H1 (cell line): ENCODE measurements around the gene YPEL5. TPM values are rescaled to one million over a fixed set of nuclear protein-coding genes. Genes with fewer than 3 reads are reported as not detected.

ENCODE experiments used
- CTCF ChIA-PET: fragments of 300-600 bp; sonication (Branson Sonifier 250); formaldehyde crosslinking; loops from one replicate; lab custom pipeline; 2021; ENCODE audit not compliant: partially characterized antibody; lab: Charles Lee
- POLR2A ChIA-PET: fragments of 300-600 bp; sonication (Branson Sonifier 250); formaldehyde crosslinking; loops from one replicate; lab custom pipeline; 2021; ENCODE audit warnings: inconsistent platforms; ENCODE audit not compliant: partially characterized antibody; lab: Charles Lee
- DNase-seq, 2 experiments: peaks; one replicate each; pipeline versions ENCODE4 v3.0.0 to v3.0.0-alpha.2; 2010 to 2022; ENCODE audit warnings: low spot score in 2 of 2, low read depth in 1 of 2, mixed read lengths in 1 of 2
- FAIRE-seq: peaks from 2 replicates; lab custom pipeline; 2011; peaks lifted over from hg19 to GRCh38; lab: Jason Lieb, UNC
- H2AFZ ChIP-seq: 2 replicates; pipeline ENCODE4 v1.8.1; 2012; ENCODE audit warnings: low read length, inconsistent platforms
- H2AK5ac ChIP-seq: 2 replicates; pipeline ENCODE4 v1.6.1; 2013; ENCODE audit warnings: low read depth, low read length
- H2BK120ac ChIP-seq: replicated peaks from 2 replicates; pipeline ENCODE3; 2013; ENCODE audit warnings: low read depth, low read length, inconsistent platforms
- H2BK12ac ChIP-seq: 2 replicates; pipeline ENCODE4 v1.6.1; 2013; ENCODE audit warnings: low read depth, low read length
- H2BK15ac ChIP-seq: 2 replicates; pipeline ENCODE4 v1.6.1; 2013; ENCODE audit warnings: low read length
- H2BK20ac ChIP-seq: 2 replicates; pipeline ENCODE4 v1.6.1; 2013; ENCODE audit warnings: low read length
- H2BK5ac ChIP-seq: 2 replicates; pipeline ENCODE4 v1.6.1; 2013; ENCODE audit warnings: low read depth, low read length
- H3K14ac ChIP-seq: 2 replicates; pipeline ENCODE4 v1.6.1; 2013; ENCODE audit warnings: inconsistent platforms; ENCODE audit not compliant: insufficient read length
- H3K18ac ChIP-seq: 2 replicates; pipeline ENCODE4 v1.6.1; 2013; ENCODE audit warnings: low read length; ENCODE audit errors: extremely low read depth
- H3K23ac ChIP-seq: 2 replicates; pipeline ENCODE4 v1.6.1; 2013; ENCODE audit warnings: inconsistent platforms; ENCODE audit not compliant: insufficient read length
- H3K23me2 ChIP-seq: 2 replicates; pipeline ENCODE4 v1.6.1; 2013; ENCODE audit warnings: low read depth, low read length
- H3K27ac ChIP-seq: 2 replicates; pipeline ENCODE4 v1.6.1; 2011; ENCODE audit warnings: low read depth, low read length, inconsistent platforms
- H3K27me3 ChIP-seq, 4 experiments: replicated peaks in 1 of 4; 1 replicate in 1 of 4; 2 replicates in 3 of 4; pipeline versions ENCODE4 v1.6.1 to v1.8.1; 2011 to 2013; ENCODE audit warnings: low read length in 3 of 4, mild to moderate bottlenecking in 3 of 4, inconsistent platforms in 2 of 4, mixed read lengths in 2 of 4, moderate library complexity in 1 of 4; ENCODE audit not compliant: control insufficient read depth in 3 of 4, insufficient read depth in 3 of 4; ENCODE audit errors: extremely low read depth in 1 of 4
- H3K36me3 ChIP-seq, 4 experiments: 2 replicates each; pipeline versions ENCODE4 v1.6.1 to v1.8.1; 2011 to 2013; ENCODE audit warnings: mild to moderate bottlenecking in 4 of 4, low read length in 3 of 4, moderate library complexity in 2 of 4, control low read depth in 1 of 4, inconsistent platforms in 1 of 4; ENCODE audit not compliant: insufficient read depth in 4 of 4, control insufficient read depth in 2 of 4
- H3K4ac ChIP-seq: replicated peaks from 2 replicates; pipeline ENCODE3; 2013; ENCODE audit warnings: low read length, low read depth, mixed read lengths, inconsistent platforms; ENCODE audit not compliant: insufficient read length
- H3K4me1 ChIP-seq, 4 experiments: replicated peaks in 1 of 4; 1 replicate in 1 of 4; 2 replicates in 3 of 4; pipeline versions ENCODE4 v1.6.1 to v1.8.1; 2011 to 2013; ENCODE audit warnings: low read length in 3 of 4, inconsistent platforms in 2 of 4, mixed read lengths in 1 of 4; ENCODE audit not compliant: insufficient read depth in 4 of 4, control insufficient read depth in 3 of 4
- H3K4me2 ChIP-seq, 2 experiments: 2 replicates each; pipeline versions ENCODE4 v1.6.1 to v1.8.1; 2011 to 2013; ENCODE audit warnings: low read depth in 2 of 2, low read length in 2 of 2, control low read depth in 1 of 2, inconsistent platforms in 1 of 2, mild to moderate bottlenecking in 1 of 2; ENCODE audit not compliant: insufficient read depth in 1 of 2
- H3K4me3 ChIP-seq, 4 experiments: fragments of 200-600, 300-600 bp in 1 of 4; sonication (generic), shearing (Covaris generic), sonication (Bioruptor Twin) in 1 of 4; 2 replicates each; pipeline versions ENCODE4 v1.5.1 to v1.8.1; 2011 to 2016; ENCODE audit warnings: low read length in 4 of 4, low read depth in 3 of 4, control low read depth in 2 of 4, inconsistent platforms in 2 of 4, mild to moderate bottlenecking in 2 of 4, mixed read lengths in 1 of 4, moderate library complexity in 1 of 4; ENCODE audit not compliant: insufficient read depth in 2 of 4; ENCODE audit errors: extremely low read depth in 1 of 4
- H3K56ac ChIP-seq: replicated peaks from 2 replicates; pipeline ENCODE3; 2013; ENCODE audit warnings: low read depth, mild to moderate bottlenecking, mixed read lengths, low read length, inconsistent platforms; ENCODE audit not compliant: insufficient read length
- H3K79me1 ChIP-seq: 2 replicates; pipeline ENCODE4 v1.6.1; 2013; ENCODE audit warnings: low read depth, low read length, control low read depth
- H3K79me2 ChIP-seq, 2 experiments: 2 replicates each; pipeline versions ENCODE4 v1.6.1 to v1.8.1; 2012 to 2013; ENCODE audit warnings: low read length in 2 of 2, mild to moderate bottlenecking in 2 of 2, inconsistent platforms in 1 of 2; ENCODE audit not compliant: insufficient read depth in 2 of 2, control insufficient read depth in 1 of 2
- H3K9ac ChIP-seq, 4 experiments: replicated peaks in 1 of 4; 1 replicate in 1 of 4; 2 replicates in 3 of 4; pipeline versions ENCODE4 v1.6.1 to v1.8.1; 2011 to 2013; ENCODE audit warnings: low read depth in 3 of 4, low read length in 3 of 4, control low read depth in 2 of 4, mild to moderate bottlenecking in 2 of 4, moderate library complexity in 2 of 4, inconsistent platforms in 1 of 4; ENCODE audit errors: extremely low read depth in 1 of 4
- H3K9me3 ChIP-seq, 2 experiments: 2 replicates each; pipeline versions ENCODE4 v1.6.1 to v1.8.1; 2012 to 2013; ENCODE audit warnings: mild to moderate bottlenecking in 2 of 2, moderate library complexity in 2 of 2, control low read depth in 1 of 2, inconsistent platforms in 1 of 2, low read depth in 1 of 2, low read length in 1 of 2, mixed read lengths in 1 of 2; ENCODE audit not compliant: insufficient read depth in 2 of 2
- H4K20me1 ChIP-seq, 2 experiments: replicated peaks in 1 of 2; 2 replicates each; pipeline versions ENCODE3 to v1.8.1; 2011 to 2013; ENCODE audit warnings: inconsistent platforms in 2 of 2, low read length in 2 of 2, mild to moderate bottlenecking in 1 of 2; ENCODE audit not compliant: insufficient read depth in 2 of 2, control insufficient read depth in 1 of 2
- H4K5ac ChIP-seq: 2 replicates; pipeline ENCODE4 v1.6.1; 2013; ENCODE audit warnings: low read length, low read depth, mixed read lengths, inconsistent platforms; ENCODE audit not compliant: insufficient read length
- H4K8ac ChIP-seq: 2 replicates; pipeline ENCODE4 v1.8.0; 2013; ENCODE audit warnings: mild to moderate bottlenecking, moderate library complexity, low read length, inconsistent platforms; ENCODE audit not compliant: insufficient read depth; ENCODE audit errors: extremely low read depth
- H4K91ac ChIP-seq: replicated peaks from 2 replicates; pipeline ENCODE3; 2013; ENCODE audit warnings: low read length, mixed read lengths, inconsistent platforms; ENCODE audit not compliant: insufficient read length
- ASH2L ChIP-seq: fragments of 200-600, 300-600 bp; sonication (generic); IDR thresholded peaks from one replicate; pipeline ENCODE4 v1.7.1; 2017; ENCODE audit warnings: low read length
- ATF3 ChIP-seq: IDR thresholded peaks from 2 replicates; pipeline ENCODE4 v1.6.1; 2011; ENCODE audit warnings: low read depth, mild to moderate bottlenecking, low read length; ENCODE audit not compliant: insufficient read depth
- BRCA1 ChIP-seq: IDR thresholded peaks from 2 replicates; pipeline ENCODE4 v1.6.1; 2012; ENCODE audit warnings: low read depth, low read length, improper control_type of control experiment
- CBX5 ChIP-seq: fragments of 300-800, 300-1000 bp; sonication (generic); IDR thresholded peaks from 2 replicates; pipeline ENCODE4 v1.7.1; 2016; ENCODE audit warnings: antibody characterized with exemption, low read length, low read depth
- CHD2 ChIP-seq: IDR thresholded peaks from 2 replicates; pipeline ENCODE4 v1.6.1; 2012; ENCODE audit warnings: low read length, improper control_type of control experiment
- E2F6 ChIP-seq: IDR thresholded peaks from 2 replicates; pipeline ENCODE4 v1.6.1; 2012; ENCODE audit warnings: inconsistent platforms
- GABPA ChIP-seq: IDR thresholded peaks from 2 replicates; pipeline ENCODE4 v1.6.1; 2011; ENCODE audit warnings: mild to moderate bottlenecking, low read length, moderate library complexity, borderline replicate concordance; ENCODE audit not compliant: insufficient read depth
- JUND ChIP-seq: IDR thresholded peaks from 2 replicates; pipeline ENCODE4 v1.6.1; 2011; ENCODE audit warnings: mild to moderate bottlenecking, improper control_type of control experiment, low read length
- KDM5A ChIP-seq: fragments of 200-600 bp; IDR thresholded peaks from 2 replicates; pipeline ENCODE4 v1.7.1; 2012; ENCODE audit warnings: mild to moderate bottlenecking, low read length, inconsistent platforms, mixed read lengths
- RBBP5 ChIP-seq: IDR thresholded peaks from 2 replicates; pipeline ENCODE4 v1.7.1; 2012; ENCODE audit warnings: low read depth, mild to moderate bottlenecking, inconsistent platforms, low read length, moderate library complexity, borderline replicate concordance
- SIX5 ChIP-seq: IDR thresholded peaks from 2 replicates; pipeline ENCODE4 v1.6.1; 2011; ENCODE audit warnings: mild to moderate bottlenecking, low read depth, low read length
- SP4 ChIP-seq: IDR thresholded peaks from 2 replicates; pipeline ENCODE4 v1.6.1; 2012; ENCODE audit warnings: low read length, inconsistent platforms
- SRF ChIP-seq: IDR thresholded peaks from 2 replicates; pipeline ENCODE4 v1.6.1; 2011; ENCODE audit warnings: mild to moderate bottlenecking, low read depth, low read length, moderate library complexity
- TAF7 ChIP-seq: optimal IDR thresholded peaks from 2 replicates; pipeline ENCODE3; 2011; ENCODE audit warnings: low read depth, mild to moderate bottlenecking, inconsistent platforms, low read length, moderate library complexity, borderline replicate concordance
- WGBS, 2 experiments: shearing (Covaris generic) in 1 of 2; methylation state at CpG; one replicate each; pipeline versions ENCODE4 v1.1.6 to v1.1.7; 2013 to 2015; ENCODE audit warnings: low lambda C conversion rate in 2 of 2, mixed read lengths in 2 of 2, inconsistent platforms in 1 of 2, low coverage in 1 of 2, missing lambda C conversion rate in 1 of 2; ENCODE audit not compliant: insufficient replicate concordance in 2 of 2, insufficient coverage in 1 of 2, insufficient read length in 1 of 2; ENCODE audit errors: extremely low coverage in 1 of 2, missing lambda C conversion rate in 1 of 2; 5-methylcytosine and 5-hydroxymethylcytosine counted together
- polyA plus RNA-seq, 7 experiments: library from polyadenylated mRNA; depleted of rRNA in 3 of 7; stranded (reverse) in 5 of 7; unstranded in 2 of 7; fragments of >200 nt in 5 of 7; fragments of 200-250 nt in 2 of 7; gene quantifications; 1 replicate in 5 of 7; 2 replicates in 1 of 7; 4 replicates in 1 of 7; pipeline versions ENCODE4 v1.2.1 to v1.2.3, GENCODE V29; 2011 to 2013; ENCODE audit warnings: missing spikeins in 2 of 7, mixed read lengths in 2 of 7
- total RNA-seq: library from RNA; stranded (reverse); fragmentation: NEBNext Ultra II Directional; extraction: Animal tissue kit (Norgen Biotek cat#: 25700); gene quantifications from 2 replicates; pipeline ENCODE4 v1.2.1, GENCODE V29; 2021

The YPEL5 gene
- total and polyA plus RNA-seq, 2 of the 8 experiments (the other 6 are each of a cell fraction or from before 2014, with no cell fraction given), result 18.5 to 28.0 TPM

- Histone ChIP-seq H2AK5ac (no peak overlapping the region), H4K5ac (no peak overlapping the region), H4K91ac (no peak overlapping the region), H4K20me1 (no peaks in the 10 kb centered on the region), H3K27ac (no peak overlapping the region), H3K4ac (no peak overlapping the region), H2BK20ac (no peak overlapping the region), H3K23me2 (no peaks in the 10 kb centered on the region), H2BK12ac (peak overlapping the region; percentile 82; the same call in 1 of the 2 replicates), H2BK120ac (no peak overlapping the region), H3K4me1 (peaks cover 0 to 11% (median 3%) of the 10 kb centered on the region in 4 experiments; a peak in 3 of 7 replicates), H3K79me1 (no peaks in the 10 kb centered on the region), H3K56ac (no peak overlapping the region), H3K36me3 (no peaks in the 10 kb centered on the region), H3K4me3 (no peak overlapping the region), H2BK15ac (0 out of 2 replicates have a peak overlapping the region, but pooled peaks have one; percentile 36), H3K23ac (no peak overlapping the region), H2BK5ac (0 out of 2 replicates have a peak overlapping the region, but pooled peaks have one; percentile 20), H3K9ac (no peak overlapping the region), H3K9me3 (no peaks in the 10 kb centered on the region), H3K79me2 (no peaks in the 10 kb centered on the region), H3K27me3 (no peaks in the 10 kb centered on the region), H3K14ac (no peak overlapping the region), H3K18ac (no peak overlapping the region), H3K4me2 (no peak overlapping the region), H2AFZ (no peak overlapping the region), H4K8ac (no peak overlapping the region)
- 86% methylated on average over 6 of the region's 7 CpGs; no CpG with 5 or more reads in 1 of the 2 experiments for WGBS, 2 experiments
- CTCF ChIA-PET, result interaction anchor here (1.6 to 2.3 kb wide), 2 partner anchors 514 to 520 kb away, joined by 6 to 7 read pairs; no protein-coding TSS in a partner anchor
- POLR2A ChIA-PET, result no interaction called here
- no peak for DNase-seq
- FAIRE-seq, result no peak
- TF ChIP-seq SP4 (no peak), ATF3 (no peak), CBX5 (no peak), JUND (no peak), BRCA1 (no peak), E2F6 (no peak), ASH2L (no peak), KDM5A (no peak), RBBP5 (no peak), TAF7 (no peak), GABPA (no peak), SRF (no peak), CHD2 (no peak), SIX5 (no peak)
Observed at GRCh38 chr2:30191819-30192271, 45.0 kb downstream of the YPEL5 start.
